Caco-2 (cell line): Measurements from ENCODE around the gene KLK1. TPM values are rescaled to one million over a fixed set of nuclear protein-coding genes. Genes with fewer than 3 reads are reported as not detected.
"Not testable (repeated sequence)": the region's sequence is repeated elsewhere in the genome, so short reads cannot be mapped to it uniquely, and the experiment has no call there.

ENCODE experiments used
- BruUV-seq: library from RNA; stranded (reverse); fragments of 400-500 nt; replicated peaks from 2 replicates; lab custom pipeline; 2021; lab: Mats Ljungman, UMichigan
- CTCF ChIA-PET: fragments of 300-600 bp; sonication (Branson Sonifier 250); formaldehyde crosslinking; loops from one replicate; lab custom pipeline; 2022; ENCODE audit warnings: antibody characterized with exemption; lab: Charles Lee
- POLR2A ChIA-PET: fragments of 300-600 bp; sonication (Branson Sonifier 250); formaldehyde crosslinking; loops from one replicate; lab custom pipeline; 2022; ENCODE audit warnings: antibody characterized with exemption; lab: Charles Lee
- DNase-seq, 2 experiments: peaks; one replicate each; pipeline versions ENCODE4 v3.0.0 to v3.0.0-alpha.2; 2020 to 2022
- H3K27me3 ChIP-seq: replicated peaks from 2 replicates; pipeline ENCODE4 v1.6.0; 2011; ENCODE audit warnings: low read length; ENCODE audit not compliant: control insufficient read depth, insufficient read depth
- H3K36me3 ChIP-seq: 2 replicates; pipeline ENCODE4 v1.5.1; 2011; ENCODE audit warnings: low read length; ENCODE audit not compliant: control insufficient read depth, insufficient read depth
- H3K4me1 ChIP-seq: fragments of 250-450 bp; sonication (Bioruptor Pico); 2 replicates; pipeline ENCODE4 v1.5.1; 2020; ENCODE audit warnings: mild to moderate bottlenecking
- H3K4me3 ChIP-seq: 2 replicates; pipeline ENCODE4 v1.5.1; 2011; ENCODE audit warnings: low read depth, mild to moderate bottlenecking, control low read depth, low read length
- H3K9me3 ChIP-seq: fragments of 250-450 bp; sonication (Bioruptor Pico); 2 replicates; pipeline ENCODE4 v1.5.1; 2020; ENCODE audit warnings: mild to moderate bottlenecking, moderate library complexity
- H3K27ac Mint-ChIP-seq: one replicate; pipeline ENCODE4 v1.8.0; 2022; ENCODE audit warnings: mixed read lengths; ENCODE audit not compliant: unreplicated experiment
- H3K27me3 Mint-ChIP-seq: one replicate; pipeline ENCODE4 v1.8.0; 2022; ENCODE audit warnings: mixed read lengths; ENCODE audit not compliant: insufficient read depth, unreplicated experiment
- H3K36me3 Mint-ChIP-seq: one replicate; pipeline ENCODE4 v1.8.0; 2022; ENCODE audit warnings: mild to moderate bottlenecking, mixed read lengths; ENCODE audit not compliant: insufficient read depth, unreplicated experiment
- H3K4me1 Mint-ChIP-seq: one replicate; pipeline ENCODE4 v1.8.0; 2022; ENCODE audit warnings: low read depth, mixed read lengths; ENCODE audit not compliant: unreplicated experiment
- H3K4me3 Mint-ChIP-seq: one replicate; pipeline ENCODE4 v1.8.0; 2022; ENCODE audit warnings: mild to moderate bottlenecking, moderate library complexity, mixed read lengths; ENCODE audit not compliant: unreplicated experiment
- H3K9me3 Mint-ChIP-seq: one replicate; pipeline ENCODE4 v1.8.0; 2022; ENCODE audit warnings: mixed read lengths; ENCODE audit not compliant: unreplicated experiment
- intact Hi-C: fragments of 100-400 bp; cut with micrococcal nuclease; formaldehyde crosslinking; loops from one replicate; pipeline ENCODE4 v1.10.0; 2022; ENCODE audit not compliant: unreplicated experiment
- total RNA-seq: library from RNA; stranded (reverse); gene quantifications from 2 replicates; pipeline ENCODE4 v1.2.3, GENCODE V29; 2022
- TF ChIP-seq, protein P1 (sequence below), 2 experiments: fragments of 200-600 bp in 1 of 2; IDR thresholded peaks; 1 replicate in 1 of 2; 2 replicates in 1 of 2; pipeline versions ENCODE4 v1.5.1 to v1.8.0; 2011 to 2022; ENCODE audit warnings: antibody characterized with exemption in 1 of 2, control low read depth in 1 of 2, inconsistent platforms in 1 of 2, low read depth in 1 of 2, low read length in 1 of 2, mild to moderate bottlenecking in 1 of 2, moderate library complexity in 1 of 2; ENCODE audit not compliant: insufficient read depth in 1 of 2, severe bottlenecking in 1 of 2, unreplicated experiment in 1 of 2

KLK1 gene
- total RNA-seq, 1 experiment from 2014 or later, result 0.73 TPM

DNA sequence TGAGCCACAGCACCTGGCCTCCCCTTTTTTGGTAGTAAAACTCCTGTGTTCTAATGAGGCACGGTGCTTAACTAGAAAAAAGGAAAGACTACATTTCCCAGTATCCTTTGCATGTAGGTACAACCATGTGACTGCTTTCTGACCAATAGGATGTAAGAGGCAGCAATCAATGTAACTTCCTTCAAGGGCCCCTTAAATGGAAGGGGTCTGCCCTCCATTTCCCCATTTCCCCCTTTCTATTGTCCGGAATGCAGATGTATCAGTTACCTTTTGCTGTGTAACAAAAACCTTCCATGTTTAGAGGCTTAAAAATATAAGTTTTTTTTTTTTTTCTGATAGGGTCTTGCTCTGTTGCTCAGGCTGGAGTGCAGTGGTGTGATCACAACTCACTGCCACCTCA lies 51.1 kb downstream of the KLK1 start:
- CTCF ChIA-PET, result no interaction called here
- Histone ChIP-seq H3K27me3 (no peaks in the 10 kb centered on the region), H3K4me3 (no peak overlapping the region), H3K9me3 (0 out of 2 replicates have a peak, but pooled peaks cover 4% of the 10 kb centered on the region), H3K36me3 (no peaks in the 10 kb centered on the region), H3K4me1 (no peaks in the 10 kb centered on the region)
- intact Hi-C loops, result no loop called here
- Mint-ChIP-seq H3K4me1 (no peaks in the 10 kb centered on the region), H3K4me3 (no peak overlapping the region), H3K9me3 (no peaks in the 10 kb centered on the region), H3K27ac (no peak overlapping the region), H3K36me3 (no peaks in the 10 kb centered on the region), H3K27me3 (peaks cover 11% of the 10 kb centered on the region)
- no TSS peak for BruUV-seq
- POLR2A ChIA-PET, result no interaction called here
- peak in 1 of 2 experiments; percentile 13 for DNase-seq
- TF ChIP-seq, protein P1, sequence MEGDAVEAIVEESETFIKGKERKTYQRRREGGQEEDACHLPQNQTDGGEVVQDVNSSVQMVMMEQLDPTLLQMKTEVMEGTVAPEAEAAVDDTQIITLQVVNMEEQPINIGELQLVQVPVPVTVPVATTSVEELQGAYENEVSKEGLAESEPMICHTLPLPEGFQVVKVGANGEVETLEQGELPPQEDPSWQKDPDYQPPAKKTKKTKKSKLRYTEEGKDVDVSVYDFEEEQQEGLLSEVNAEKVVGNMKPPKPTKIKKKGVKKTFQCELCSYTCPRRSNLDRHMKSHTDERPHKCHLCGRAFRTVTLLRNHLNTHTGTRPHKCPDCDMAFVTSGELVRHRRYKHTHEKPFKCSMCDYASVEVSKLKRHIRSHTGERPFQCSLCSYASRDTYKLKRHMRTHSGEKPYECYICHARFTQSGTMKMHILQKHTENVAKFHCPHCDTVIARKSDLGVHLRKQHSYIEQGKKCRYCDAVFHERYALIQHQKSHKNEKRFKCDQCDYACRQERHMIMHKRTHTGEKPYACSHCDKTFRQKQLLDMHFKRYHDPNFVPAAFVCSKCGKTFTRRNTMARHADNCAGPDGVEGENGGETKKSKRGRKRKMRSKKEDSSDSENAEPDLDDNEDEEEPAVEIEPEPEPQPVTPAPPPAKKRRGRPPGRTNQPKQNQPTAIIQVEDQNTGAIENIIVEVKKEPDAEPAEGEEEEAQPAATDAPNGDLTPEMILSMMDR (IDR thresholded peaks at IDR 0.05; ENCODE audit: insufficient read depth in 1 of 2, low read depth in 1 of 2, low read length in 1 of 2, severe bottlenecking in 1 of 2, unreplicated experiment in 1 of 2), result no peak

DNA sequence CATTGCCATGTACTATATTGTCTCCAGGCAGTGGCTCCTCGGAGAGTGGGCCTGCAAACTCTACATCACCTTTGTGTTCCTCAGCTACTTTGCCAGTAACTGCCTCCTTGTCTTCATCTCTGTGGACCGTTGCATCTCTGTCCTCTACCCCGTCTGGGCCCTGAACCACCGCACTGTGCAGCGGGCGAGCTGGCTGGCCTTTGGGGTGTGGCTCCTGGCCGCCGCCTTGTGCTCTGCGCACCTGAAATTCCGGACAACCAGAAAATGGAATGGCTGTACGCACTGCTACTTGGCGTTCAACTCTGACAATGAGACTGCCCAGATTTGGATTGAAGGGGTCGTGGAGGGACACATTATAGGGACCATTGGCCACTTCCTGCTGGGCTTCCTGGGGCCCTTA lies 52.7 kb downstream of the KLK1 start:
- no peak overlapping the region for H3K4me3 Mint-ChIP-seq
- ChIA-PET CTCF (interaction anchor here (0.6 to 0.7 kb wide), 2 partner anchors 48 to 215 kb away, joined by 3 to 4 read pairs; no protein-coding TSS in a partner anchor), POLR2A (no interaction called here)
- no peaks in the 10 kb centered on the region for H3K36me3 Mint-ChIP-seq
- no peaks in the 10 kb centered on the region for H3K36me3 ChIP-seq
- intact Hi-C loops, result no loop called here
- no peak overlapping the region for H3K27ac Mint-ChIP-seq
- no peaks in the 10 kb centered on the region for H3K27me3 ChIP-seq
- no peak overlapping the region for H3K4me3 ChIP-seq
- H3K27me3 Mint-ChIP-seq, result peaks cover 7% of the 10 kb centered on the region
- no peaks in the 10 kb centered on the region for H3K4me1 ChIP-seq
- no peak for DNase-seq
- H3K9me3 ChIP-seq, result no peaks in the 10 kb centered on the region
- H3K9me3 Mint-ChIP-seq, result no peaks in the 10 kb centered on the region
- no peaks in the 10 kb centered on the region for H3K4me1 Mint-ChIP-seq
- BruUV-seq, result no TSS peak
- TF ChIP-seq, protein P1 (IDR thresholded peaks at IDR 0.05; ENCODE audit: insufficient read depth in 1 of 2, low read depth in 1 of 2, low read length in 1 of 2, severe bottlenecking in 1 of 2, unreplicated experiment in 1 of 2), result no peak

DNA sequence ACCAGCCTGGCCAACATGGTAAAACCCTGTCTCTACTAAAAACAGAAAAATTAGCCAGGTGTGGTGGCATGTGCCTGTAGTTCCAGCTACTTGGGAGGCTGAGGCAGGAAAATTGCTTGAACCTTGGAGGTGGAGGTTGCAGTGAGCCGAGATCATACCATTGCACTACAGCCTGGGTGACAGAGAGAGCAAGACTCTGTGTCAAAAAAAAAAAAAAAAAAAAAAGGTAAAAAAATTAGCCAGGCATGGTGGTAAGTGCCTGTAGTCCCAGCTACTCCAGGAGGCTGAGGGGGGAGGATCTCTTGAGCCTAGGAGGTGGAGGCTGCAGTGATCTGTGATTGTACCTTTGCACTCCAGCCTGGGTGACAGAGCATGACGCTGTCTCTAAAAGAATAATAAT lies 53.4 kb downstream of the KLK1 start, which contains the start of gene GPR32:
GPR32 (plus strand) TSS at position 301 of the 400 bp plus-strand sequence. CDS start 137 bp downstream, outside the sequence.
- POLR2A ChIA-PET, H3K36me3 ChIP-seq, H3K4me3 Mint-ChIP-seq, H3K4me1 Mint-ChIP-seq, H3K36me3 Mint-ChIP-seq, H3K4me3 ChIP-seq, intact Hi-C loops, H3K27ac Mint-ChIP-seq, H3K27me3 Mint-ChIP-seq, DNase-seq, BruUV-seq, H3K27me3 ChIP-seq, H3K9me3 ChIP-seq, H3K4me1 ChIP-seq, H3K9me3 Mint-ChIP-seq: not testable (repeated sequence)
- CTCF ChIA-PET, result interaction anchor here (0.7 kb wide), 2 partner anchors 26 to 214 kb away, joined by 4 to 10 read pairs; no protein-coding TSS in a partner anchor

Other genes starting within 250 kb of the KLK1 start
- 0.41 and 0.70 TPM in 2 replicates for gene SYT3, start 183.9 kb downstream of the KLK1 start, total RNA-seq
- 0.41 TPM in 1 of 2 replicates, not detected in the other for gene C19orf81, start 174.3 kb downstream of the KLK1 start, total RNA-seq
- not detected in 2 replicates for gene SHANK1, start 104.0 kb downstream of the KLK1 start, total RNA-seq
- 0.51 and 1.1 TPM in 2 replicates for gene CLEC11A, start 100.4 kb downstream of the KLK1 start, total RNA-seq
- not detected in 2 replicates for gene GPR32, start 53.3 kb downstream of the KLK1 start, total RNA-seq
- gene ACP4, start 33.4 kb downstream of the KLK1 start, total RNA-seq, result not detected in 2 replicates
- not detected in 2 replicates for gene KLK15, start 9.8 kb upstream of the KLK1 start, total RNA-seq
- not detected in 2 replicates for gene KLK3, start 31.1 kb upstream of the KLK1 start, total RNA-seq
- not detected in 2 replicates for gene KLK2, start 49.7 kb upstream of the KLK1 start, total RNA-seq
- gene KLK4, start 87.6 kb upstream of the KLK1 start, total RNA-seq, result not detected in 2 replicates
- not detected in 2 replicates for gene KLK5, start 129.3 kb upstream of the KLK1 start, total RNA-seq
- 1.3 and 1.5 TPM in 2 replicates for gene KLK6, start 145.8 kb upstream of the KLK1 start, total RNA-seq
- gene KLK7, start 160.1 kb upstream of the KLK1 start, total RNA-seq, result not detected in 2 replicates
- 1.7 TPM in 1 of 2 replicates, not detected in the other for gene KLK8, start 177.8 kb upstream of the KLK1 start, total RNA-seq
- gene KLK10, start 195.9 kb upstream of the KLK1 start, total RNA-seq, result not detected in 2 replicates
- not detected in 2 replicates for gene KLK11, start 202.8 kb upstream of the KLK1 start, total RNA-seq
- gene KLK12, start 211.2 kb upstream of the KLK1 start, total RNA-seq, result not detected in 2 replicates
- not detected in 2 replicates for gene KLK13, start 241.3 kb upstream of the KLK1 start, total RNA-seq